HCT116 (cell line): ENCODE measurements around the gene LAMA1. TPM values are rescaled to one million over a fixed set of nuclear protein-coding genes. Genes with fewer than 3 reads are reported as not detected.

Experiments used
- ATAC-seq: fragments of 200-7000 bp; cut with Tn5 transposase; 2 replicates; pipeline ENCODE4 v1.9.1; 2020; ENCODE audit warnings: mild to moderate bottlenecking, moderate library complexity
- BruUV-seq: library from RNA; stranded (reverse); fragments of 400-500 nt; replicated peaks from 2 replicates; lab custom pipeline; 2021; lab: Mats Ljungman, UMichigan
- CTCF ChIA-PET: fragments of 300-600 bp; sonication (Branson Sonifier 250); formaldehyde crosslinking; loops from one replicate; lab custom pipeline; 2021; ENCODE audit warnings: antibody characterized with exemption; lab: Charles Lee
- POLR2A ChIA-PET: fragments of 300-600, 350-600 bp; sonication (Branson Sonifier 250); formaldehyde crosslinking; loops from one replicate; lab custom pipeline; 2021; ENCODE audit warnings: antibody characterized with exemption; lab: Charles Lee
- RAD21 ChIA-PET, 2 experiments: fragments of 300-600 bp; sonication (Branson Sonifier 250); formaldehyde crosslinking; loops; one replicate each; lab custom pipeline; 2023; ENCODE audit warnings: low total read pairs in 2 of 2; ENCODE audit not compliant: uncharacterized antibody in 2 of 2, unreplicated experiment in 2 of 2, low non-redundant PET in 1 of 2; lab: Charles Lee
- DNase-seq: peaks from one replicate; pipeline ENCODE4 v3.0.0-alpha.2; 2010; ENCODE audit warnings: low read depth, low spot score
- H2AFZ ChIP-seq: fragments of 200-600 bp; shearing (Covaris generic), sonication (generic); 2 replicates; pipeline ENCODE4 v1.6.1; 2017; ENCODE audit warnings: low read depth, mixed run types, mixed read lengths, antibody characterized with exemption, low read length; ENCODE audit not compliant: poor library complexity, severe bottlenecking
- H3K27ac ChIP-seq: 2 replicates; pipeline ENCODE4 v1.5.1; 2012; ENCODE audit warnings: low read depth, low read length
- H3K27me3 ChIP-seq: fragments of 200-600 bp; sonication (generic); 2 replicates; pipeline ENCODE4 v1.6.1; 2016; ENCODE audit warnings: mixed run types, low read length, mixed read lengths; ENCODE audit not compliant: insufficient read depth
- H3K36me3 ChIP-seq, 2 experiments: fragments of 200-500 bp in 1 of 2; fragments of 200-600 bp in 1 of 2; sonication (Bioruptor generic) in 1 of 2; sonication (generic) in 1 of 2; 2 replicates each; pipeline versions ENCODE4 v1.5.1 to v1.6.1; 2014 to 2016; ENCODE audit warnings: low read length in 2 of 2, inconsistent platforms in 1 of 2, mixed read lengths in 1 of 2, mixed run types in 1 of 2; ENCODE audit not compliant: insufficient read depth in 2 of 2, control insufficient read depth in 1 of 2
- H3K4me1 ChIP-seq, 2 experiments: fragments of 200-600 bp in 1 of 2; sonication (generic) in 1 of 2; 2 replicates each; pipeline versions ENCODE4 v1.5.1 to v1.6.1; 2012 to 2017; ENCODE audit warnings: low read length in 2 of 2, inconsistent platforms in 1 of 2, mild to moderate bottlenecking in 1 of 2, mixed read lengths in 1 of 2, mixed run types in 1 of 2, moderate library complexity in 1 of 2; ENCODE audit not compliant: insufficient read depth in 2 of 2, control insufficient read depth in 1 of 2
- H3K4me2 ChIP-seq: fragments of 200-600 bp; sonication (generic); 2 replicates; pipeline ENCODE4 v1.6.1; 2017; ENCODE audit warnings: mixed run types, low read length, mixed read lengths
- H3K4me3 ChIP-seq, 2 experiments: fragments of 200-600 bp in 1 of 2; sonication (generic) in 1 of 2; replicated peaks in 1 of 2; 2 replicates each; pipeline ENCODE4 v1.5.1; 2011 to 2016; ENCODE audit warnings: low read length in 2 of 2, control low read depth in 1 of 2, low read depth in 1 of 2, mild to moderate bottlenecking in 1 of 2, mixed read lengths in 1 of 2, mixed run types in 1 of 2
- H3K79me2 ChIP-seq: fragments of 200-600 bp; sonication (generic); 2 replicates; pipeline ENCODE4 v1.6.1; 2017; ENCODE audit warnings: mild to moderate bottlenecking, mixed run types, low read length, moderate library complexity, mixed read lengths; ENCODE audit not compliant: insufficient read depth
- H3K9ac ChIP-seq: fragments of 200-600 bp; sonication (generic); 2 replicates; pipeline ENCODE4 v1.6.1; 2016; ENCODE audit warnings: low read length, mixed read lengths
- H3K9me2 ChIP-seq: fragments of 200-600 bp; sonication (generic), shearing (Covaris generic); 2 replicates; pipeline ENCODE4 v1.6.1; 2017; ENCODE audit warnings: mixed run types, mild to moderate bottlenecking, moderate library complexity; ENCODE audit not compliant: insufficient read depth
- H3K9me3 ChIP-seq, 2 experiments: fragments of 200-500 bp in 1 of 2; fragments of 200-600 bp in 1 of 2; sonication (Bioruptor generic) in 1 of 2; sonication (generic) in 1 of 2; 2 replicates each; pipeline ENCODE4 v1.6.1; 2014 to 2017; ENCODE audit warnings: low read length in 2 of 2, mixed read lengths in 2 of 2, inconsistent platforms in 1 of 2, low read depth in 1 of 2, mild to moderate bottlenecking in 1 of 2, mixed run types in 1 of 2, moderate library complexity in 1 of 2; ENCODE audit not compliant: control insufficient read depth in 1 of 2, insufficient read depth in 1 of 2
- H4K20me1 ChIP-seq: fragments of 200-600 bp; sonication (generic), shearing (Covaris generic); 2 replicates; pipeline ENCODE4 v1.6.1; 2017; ENCODE audit warnings: mixed run types, mild to moderate bottlenecking, moderate library complexity; ENCODE audit not compliant: insufficient read depth
- EGR1 ChIP-seq: IDR thresholded peaks from 2 replicates; pipeline ENCODE4 v1.6.1; 2012; ENCODE audit warnings: low read depth
- EZH2phosphoT487 ChIP-seq: fragments of 200-600 bp; IDR thresholded peaks from 2 replicates; pipeline ENCODE4 v1.6.1; 2018; ENCODE audit warnings: antibody characterized with exemption, borderline replicate concordance
- FOSL1 ChIP-seq: IDR thresholded peaks from 2 replicates; pipeline ENCODE4 v1.6.1; 2012; ENCODE audit warnings: low read depth
- POLR2A ChIP-seq: IDR thresholded peaks from 2 replicates; pipeline ENCODE4 v1.7.0; 2011; ENCODE audit warnings: borderline replicate concordance; ENCODE audit not compliant: insufficient read depth, insufficient read length; ENCODE audit errors: extremely low read depth
- RAD21 ChIP-seq: IDR thresholded peaks from 2 replicates; pipeline ENCODE4 v1.6.1; 2012; ENCODE audit warnings: low read depth, mild to moderate bottlenecking
- REST ChIP-seq: IDR thresholded peaks from 2 replicates; pipeline ENCODE4 v1.6.1; 2012; ENCODE audit warnings: low read depth
- SP1 ChIP-seq: IDR thresholded peaks from 2 replicates; pipeline ENCODE4 v1.6.1; 2012; ENCODE audit warnings: low read depth
- SRF ChIP-seq: IDR thresholded peaks from 2 replicates; pipeline ENCODE4 v1.6.1; 2012; ENCODE audit warnings: low read depth
- YY1 ChIP-seq: IDR thresholded peaks from 2 replicates; pipeline ENCODE4 v1.6.1; 2011; ENCODE audit warnings: low read length, low read depth, moderate library complexity, mild to moderate bottlenecking; ENCODE audit not compliant: insufficient replicate concordance; ENCODE audit errors: extremely low read depth
- ZNF274 ChIP-seq: fragments of 200-500 bp; sonication (Bioruptor generic); IDR thresholded peaks from 2 replicates; pipeline ENCODE4 v1.6.1; 2014; ENCODE audit warnings: mild to moderate bottlenecking, low read depth, low read length, inconsistent platforms
- intact Hi-C: fragments of 100-400 bp; cut with micrococcal nuclease; formaldehyde crosslinking; loops from 2 replicates; pipeline ENCODE4 v1.10.0; 2022
- total RNA-seq: library from RNA; stranded (reverse); gene quantifications from one replicate; pipeline ENCODE4 v1.2.1, GENCODE V29; 2021; ENCODE audit not compliant: unreplicated experiment

LAMA1 gene
- total RNA-seq, 1 experiment from 2014 or later, result 0.05 TPM

DNA sequence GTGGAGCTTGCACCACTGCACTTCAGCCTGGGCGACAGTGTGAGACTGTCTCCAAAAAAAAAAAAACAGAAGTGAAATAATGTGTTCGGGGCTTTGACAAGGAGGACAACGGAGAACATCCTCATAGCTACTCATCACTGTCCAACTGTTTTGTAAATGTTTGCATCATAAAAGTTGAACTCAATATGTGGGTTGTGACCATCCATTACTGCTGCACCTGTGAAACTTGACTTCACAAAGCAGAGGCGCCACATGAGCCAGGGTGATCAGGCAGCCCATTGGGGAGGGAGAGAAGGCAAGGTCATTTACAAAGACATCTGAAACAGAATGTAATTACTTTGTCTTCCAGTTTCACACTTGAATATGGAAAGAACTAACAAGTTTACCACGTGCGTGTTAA, 61.6 kb downstream of the LAMA1 start:
- no TSS peak for BruUV-seq
- Histone ChIP-seq H3K79me2 (no peaks in the 10 kb centered on the region), H3K4me3 (no peak overlapping the region), H3K36me3 (no peaks in the 10 kb centered on the region), H3K4me2 (no peak overlapping the region), H4K20me1 (no peaks in the 10 kb centered on the region), H2AFZ (no peak overlapping the region), H3K9me2 (no peaks in the 10 kb centered on the region), H3K27ac (no peak overlapping the region), H3K27me3 (no peaks in the 10 kb centered on the region), H3K9ac (no peak overlapping the region), H3K9me3 (no peaks in the 10 kb centered on the region), H3K4me1 (no peaks in the 10 kb centered on the region)
- intact Hi-C loops, result no loop called here
- DNase-seq (no peak), ATAC-seq (no peak)
- TF ChIP-seq RAD21 (no peak), YY1 (no peak), REST (no peak), SP1 (no peak), ZNF274 (no peak), EZH2phosphoT487 (no peak), SRF (no peak), POLR2A (no peak), EGR1 (no peak), FOSL1 (no peak)
- ChIA-PET CTCF (no interaction called here), POLR2A (no interaction called here), RAD21 (no interaction called here)
